ENCODE results near the gene ZEB2. TPM values are rescaled to one million over a fixed set of nuclear protein-coding genes. Genes with fewer than 3 reads are reported as not detected.
A peak's percentile ranks its signal among the peaks of the same experiment; 100 is the strongest.

Gene ZEB2
- total RNA-seq, 1 experiment from 2014 or later, result 1.2 TPM

- H3K4me2 ChIP-seq (ENCODE audit: insufficient read depth, insufficient read length, low read length), result no peak overlapping the region
- no peak overlapping the region for H3K18ac ChIP-seq (ENCODE audit: insufficient read length, low read depth, low read length)
Observed at GRCh38 chr2:144480285-144480684, 39.6 kb downstream of the ZEB2 start.

More at GRCh38 chr2:144480285-144480684, 39.6 kb downstream of the ZEB2 start:
- Histone ChIP-seq H2BK5ac (ENCODE audit: insufficient read length, low read length) (no peak overlapping the region), H3K4me1 (ENCODE audit: insufficient read depth, low read length) (peaks cover 7% of the 10 kb centered on the region; the same call in 1 of the 2 replicates), H3T11ph (ENCODE audit: low read length) (no peak overlapping the region), H4K91ac (ENCODE audit: insufficient read length, low read depth, low read length) (no peak overlapping the region), H3K56ac (ENCODE audit: insufficient read length, low read depth, low read length) (no peak overlapping the region), H3K79me2 (ENCODE audit: insufficient read depth, low read length) (no peaks in the 10 kb centered on the region), H3K23ac (ENCODE audit: insufficient read length, low read depth, low read length) (no peak overlapping the region), H2AK5ac (ENCODE audit: insufficient read length, low read length) (no peak overlapping the region), H3K9ac (ENCODE audit: extremely low read depth, insufficient read length, low read length) (no peak overlapping the region), H3K4ac (ENCODE audit: low read depth, low read length) (no peak overlapping the region), H2BK20ac (ENCODE audit: low read depth, low read length, poor library complexity, severe bottlenecking) (no peak overlapping the region), H4K5ac (ENCODE audit: insufficient read length, low read depth, low read length) (no peak overlapping the region), H4K8ac (replicated peaks; ENCODE audit: insufficient read length, low read depth, low read length) (no peak overlapping the region), H2BK120ac (ENCODE audit: low read depth, low read length, poor library complexity, severe bottlenecking) (no peak overlapping the region), H2AFZ (ENCODE audit: low read length) (no peak overlapping the region), H2BK12ac (ENCODE audit: insufficient read length, low read depth, low read length) (no peak overlapping the region), H3K27me3 (ENCODE audit: insufficient read depth, low read length) (no peaks in the 10 kb centered on the region), H4K20me1 (ENCODE audit: control insufficient read depth, insufficient read depth, insufficient read length) (no peaks in the 10 kb centered on the region), H2BK15ac (ENCODE audit: low read depth, low read length) (no peak overlapping the region), H3K9me3 (ENCODE audit: control insufficient read depth, low read depth, low read length) (no peaks in the 10 kb centered on the region), H3K79me1 (ENCODE audit: insufficient read depth, low read depth, low read length, poor library complexity, severe bottlenecking) (no peaks in the 10 kb centered on the region), H3K27ac (ENCODE audit: insufficient read length, low read depth, low read length) (no peak overlapping the region), H3K23me2 (ENCODE audit: insufficient read length, low read depth, low read length, poor library complexity, severe bottlenecking) (no peaks in the 10 kb centered on the region), H3K14ac (ENCODE audit: insufficient read depth, low read length) (no peak overlapping the region)
- no peak for TF ChIP-seq CTCF (conservative IDR thresholded peaks at IDR 0.05)
- Mint-ChIP-seq H3K27me3 (ENCODE audit: low read depth) (peaks cover 3% of the 10 kb centered on the region), H3K4me3 (no peak overlapping the region; a peak in 1 of 5 replicates), H3K9me3 (no peaks in the 10 kb centered on the region), H3K36me3 (ENCODE audit: insufficient read depth in 1 of 3, low read depth in 3 of 3) (no peaks in the 10 kb centered on the region), H3K27ac (peak overlapping the region in 2 of 3 experiments; percentile 80 to 82; a peak in 2 of 7 replicates), H3K4me1 (peaks cover 50 to 54% of the 10 kb centered on the region in 2 experiments)
- no peak for DNase-seq
- WGBS (ENCODE audit: extremely low coverage, insufficient read length, low lambda C conversion rate), result no CpG with 5 or more reads among the region's 1 CpG

Data from H9 (cell line).